ENCODE measurements around the gene VEZF1.
"Not testable (repeated sequence)": the region's sequence is repeated elsewhere in the genome, so short reads cannot be mapped to it uniquely, and the experiment has no call there.

The VEZF1 gene

GRCh38 chr17:57975044-57975443, 13.0 kb downstream of the VEZF1 start:
- DNase-seq: no peak

DNA sequence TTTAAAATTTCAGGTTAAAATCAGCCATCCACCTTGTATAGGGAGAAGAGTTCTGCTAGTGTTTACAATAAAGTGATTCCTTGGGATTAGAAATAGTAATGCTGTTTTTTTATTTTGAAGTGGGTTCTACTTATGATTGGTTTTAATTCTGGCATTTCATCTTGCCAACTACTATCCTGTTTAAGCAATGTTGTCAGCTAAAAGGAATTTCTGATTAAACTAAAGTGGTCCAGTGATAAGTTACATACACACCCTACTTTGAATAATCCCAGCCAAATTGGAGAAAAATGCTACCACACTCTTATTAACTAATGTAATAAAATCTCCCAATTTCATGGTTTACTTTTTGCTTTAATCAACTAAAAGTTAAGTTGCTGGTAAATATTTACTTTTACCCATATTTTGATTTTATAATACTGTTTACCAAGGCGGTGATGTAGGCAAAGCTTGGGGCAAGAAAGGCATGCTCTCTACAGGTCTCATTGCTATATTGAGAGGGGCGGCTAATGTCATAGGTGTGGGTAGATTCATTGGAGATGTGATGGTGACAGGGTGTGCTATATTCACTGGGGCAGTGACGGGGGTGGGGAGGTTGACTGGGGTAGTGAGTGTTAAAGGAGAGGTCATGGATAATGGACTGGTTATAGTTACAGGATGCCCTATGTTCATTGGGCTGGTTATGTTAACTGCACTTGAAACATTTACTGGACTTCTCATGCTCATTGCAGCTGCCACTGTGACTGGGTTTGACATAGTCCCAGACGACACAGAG, 13.8 kb downstream of the VEZF1 start:
- DNase-seq: not testable (repeated sequence)

DNA sequence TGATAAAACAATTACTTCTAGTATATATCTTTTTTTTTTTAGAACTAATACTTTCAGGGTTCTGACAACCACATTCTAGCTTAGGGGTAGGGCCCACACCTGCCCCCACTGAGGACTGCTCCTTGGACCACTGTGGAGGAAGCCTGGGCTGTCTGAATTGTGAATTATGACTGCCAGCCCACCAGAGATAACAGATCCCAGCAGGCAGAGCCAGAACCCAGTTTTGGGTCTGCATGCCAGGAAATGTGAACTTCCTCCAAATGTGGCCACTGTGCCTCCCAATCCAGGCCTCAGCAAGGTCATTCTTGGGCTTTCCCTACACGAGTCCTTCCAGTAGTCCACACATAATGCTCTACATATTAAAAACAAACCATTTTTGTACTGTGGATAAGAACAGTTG, 15.9 kb downstream of the VEZF1 start:
- DNase-seq: no peak

DNA sequence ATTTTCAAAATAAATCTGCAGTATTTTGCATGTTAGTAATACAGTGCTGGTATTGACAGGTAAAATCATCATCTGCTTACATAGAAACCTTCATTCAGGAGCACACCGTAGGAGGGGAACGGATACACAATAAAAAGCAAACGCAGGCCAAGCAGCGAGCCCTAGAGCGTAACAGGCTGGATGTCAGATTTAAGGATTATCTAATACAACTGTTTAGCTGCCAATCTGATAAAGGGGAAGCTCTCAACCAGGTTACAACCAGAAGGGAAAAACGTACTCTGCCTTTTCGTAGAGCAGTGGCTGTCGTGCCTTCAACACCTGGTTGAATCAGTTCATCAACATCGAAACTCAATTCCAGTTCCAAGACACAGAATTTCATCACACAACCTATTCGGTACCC, 16.5 kb downstream of the VEZF1 start:
- DNase-seq: no peak

- DNase-seq: no peak
Measured at GRCh38 chr17:57970710-57971109, 17.3 kb downstream of the VEZF1 start.

- no peak for DNase-seq
Measured at GRCh38 chr17:57968456-57968855, 19.6 kb downstream of the VEZF1 start.

DNA sequence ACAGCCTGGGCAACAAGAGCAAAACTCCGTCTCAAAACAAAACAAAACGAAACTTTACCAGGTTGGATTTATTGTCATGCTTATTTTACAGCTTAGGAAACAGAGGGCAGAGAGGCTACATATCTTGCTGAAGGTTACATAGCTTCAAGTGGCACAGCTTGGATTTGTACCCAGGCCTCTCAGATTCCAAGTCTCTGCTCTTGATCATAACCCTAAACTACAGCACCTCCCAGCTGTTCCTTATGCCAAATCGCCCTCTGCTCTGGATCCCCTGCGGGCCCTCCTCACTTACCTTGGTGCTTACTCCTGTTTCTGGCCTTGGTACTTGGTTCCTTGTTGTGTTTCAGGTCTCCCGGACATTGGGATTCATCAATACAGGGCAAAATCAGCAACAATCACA, 21.2 kb downstream of the VEZF1 start:
- no peak for DNase-seq

GRCh38 chr17:57966246-57966645, 21.8 kb downstream of the VEZF1 start:
- DNase-seq: no peak

- no peak for DNase-seq
Measured at GRCh38 chr17:57965521-57966160, 22.4 kb downstream of the VEZF1 start.

DNA sequence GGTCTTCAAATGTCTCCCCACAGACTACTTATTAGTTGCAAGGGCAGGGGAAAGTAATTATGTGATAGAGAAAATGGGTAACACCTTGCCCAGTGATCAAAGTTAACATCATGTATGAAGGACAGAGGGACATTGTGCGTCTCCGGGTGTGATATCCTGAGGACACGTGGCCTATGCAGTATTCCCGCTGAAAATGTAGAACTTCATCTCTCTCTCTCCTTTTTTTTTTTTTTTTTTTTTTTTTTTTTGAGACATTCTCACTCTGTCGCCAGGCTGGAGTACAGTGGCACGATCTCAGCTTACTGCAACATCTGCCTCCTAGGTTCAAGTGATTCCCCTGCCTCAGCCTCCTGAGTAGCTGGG, 24.9 kb downstream of the VEZF1 start:
- no peak for DNase-seq

GRCh38 chr17:57962279-57963148, 25.5 kb downstream of the VEZF1 start:
- no peak for DNase-seq

DNA sequence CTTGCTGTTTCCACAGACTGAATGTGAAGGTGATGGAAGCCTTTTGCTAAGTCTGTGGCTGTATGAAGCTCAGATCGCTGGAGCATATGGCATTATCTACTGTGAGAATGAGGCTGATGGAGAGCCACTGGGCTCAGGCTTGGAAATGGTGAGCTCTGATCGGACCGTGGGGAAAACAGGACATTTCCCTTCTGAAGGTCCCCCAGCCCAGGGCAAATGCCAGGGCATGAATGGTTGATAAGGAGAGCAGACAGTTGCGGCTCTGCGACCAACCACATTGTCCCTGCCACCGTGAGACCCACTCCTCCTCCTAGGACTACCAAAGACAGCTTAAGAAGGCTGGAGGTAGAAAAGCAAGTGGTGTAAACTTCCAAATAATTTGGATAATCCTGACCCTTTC, 28.1 kb downstream of the VEZF1 start:
- DNase-seq: no peak

GRCh38 chr17:57958391-57958790, 29.7 kb downstream of the VEZF1 start:
- not testable (repeated sequence) for DNase-seq

- DNase-seq: no peak
Measured at GRCh38 chr17:57957886-57958285, 30.2 kb downstream of the VEZF1 start.

DNA sequence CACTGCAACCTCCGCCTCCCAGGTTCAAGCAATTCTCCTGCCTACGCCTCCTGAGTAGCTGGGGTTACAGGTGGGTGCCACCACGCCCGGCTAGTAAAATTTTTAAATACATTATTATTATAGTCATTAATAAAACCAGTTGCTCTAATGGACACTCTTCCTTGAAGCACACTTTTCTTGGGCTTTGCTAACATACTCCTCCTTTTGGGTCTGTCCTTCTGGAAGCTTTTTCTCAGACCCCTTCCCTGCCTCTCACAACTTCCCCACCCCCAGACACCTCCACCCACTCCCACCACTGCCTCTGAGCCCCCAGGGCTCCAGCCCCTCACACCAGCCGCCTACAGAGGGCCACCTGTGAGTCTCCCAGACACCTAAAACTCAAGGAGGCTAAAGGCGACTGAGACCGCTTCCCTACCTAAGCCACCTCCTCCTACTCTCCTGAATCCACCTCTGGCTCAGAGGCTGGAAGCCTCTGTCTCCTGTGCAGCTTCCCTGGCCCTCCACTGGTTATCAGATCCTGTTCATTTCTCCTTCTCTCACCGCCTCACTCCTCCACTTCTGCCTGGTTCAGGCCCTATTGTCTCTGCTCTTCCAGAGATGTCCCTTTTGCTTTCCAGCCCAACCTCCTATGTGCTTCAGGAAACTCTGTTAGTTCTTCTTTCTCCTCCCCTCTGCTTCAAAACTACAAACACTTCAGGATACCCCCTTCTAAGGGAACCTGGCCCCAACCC, 30.8 kb downstream of the VEZF1 start:
- DNase-seq: no peak

DNA sequence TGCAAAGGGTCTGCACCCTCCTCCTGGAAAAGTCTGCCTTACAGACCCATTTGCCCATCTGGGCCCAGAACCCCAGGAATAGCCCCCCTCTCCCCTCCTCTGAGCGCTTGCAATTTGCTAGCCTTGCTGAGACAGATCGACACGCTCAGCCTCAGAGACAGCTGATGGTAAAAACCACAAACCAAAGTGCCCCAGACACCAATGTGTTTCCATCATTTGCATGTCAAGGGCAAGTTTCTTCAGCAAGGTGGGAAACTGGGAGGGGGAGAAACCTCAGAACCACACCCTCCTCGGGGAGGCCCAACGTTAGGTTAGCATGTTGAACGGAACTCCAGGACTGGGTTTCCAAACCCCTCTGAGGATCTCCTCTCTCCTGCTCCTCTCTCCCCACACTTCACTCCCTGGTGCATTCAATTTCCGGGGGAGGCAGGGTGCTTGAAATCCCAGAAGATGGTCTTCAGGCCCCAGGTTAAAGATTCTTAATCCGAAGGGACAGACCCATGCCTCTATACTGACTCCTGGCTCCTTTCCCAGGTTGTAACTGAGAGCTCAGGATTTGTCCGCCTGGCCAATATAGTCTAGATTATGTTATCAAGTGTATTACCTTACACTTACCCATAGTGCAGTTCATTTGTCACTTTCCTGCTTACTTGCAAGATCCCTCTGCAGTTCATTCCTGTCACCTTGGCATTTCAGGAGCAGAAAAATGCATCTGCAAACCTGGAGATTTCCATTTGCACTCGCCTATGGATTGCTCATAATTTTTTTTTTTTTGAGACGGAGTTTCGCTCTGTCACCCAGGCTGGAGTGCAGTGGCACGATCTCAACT, 31.5 kb downstream of the VEZF1 start:
- no peak for DNase-seq

GRCh38 chr17:57955183-57955931, 32.7 kb downstream of the VEZF1 start, which contains the start of gene CUEDC1:
TSS of gene CUEDC1 (minus strand) at chr17:57955412. CDS start at chr17:57885564, 69,848 bp downstream.
- peak in 44 of 51 donors; percentile 20 to 86 (median 64) for DNase-seq

GRCh38 chr17:57954397-57955182, 33.5 kb downstream of the VEZF1 start:
- peak in 34 of 51 donors; percentile 24 to 77 (median 57) for DNase-seq

All from hypothalamus (tissue), 51 donors.